ENCODE results near the gene MEN1.

MEN1 gene

DNA sequence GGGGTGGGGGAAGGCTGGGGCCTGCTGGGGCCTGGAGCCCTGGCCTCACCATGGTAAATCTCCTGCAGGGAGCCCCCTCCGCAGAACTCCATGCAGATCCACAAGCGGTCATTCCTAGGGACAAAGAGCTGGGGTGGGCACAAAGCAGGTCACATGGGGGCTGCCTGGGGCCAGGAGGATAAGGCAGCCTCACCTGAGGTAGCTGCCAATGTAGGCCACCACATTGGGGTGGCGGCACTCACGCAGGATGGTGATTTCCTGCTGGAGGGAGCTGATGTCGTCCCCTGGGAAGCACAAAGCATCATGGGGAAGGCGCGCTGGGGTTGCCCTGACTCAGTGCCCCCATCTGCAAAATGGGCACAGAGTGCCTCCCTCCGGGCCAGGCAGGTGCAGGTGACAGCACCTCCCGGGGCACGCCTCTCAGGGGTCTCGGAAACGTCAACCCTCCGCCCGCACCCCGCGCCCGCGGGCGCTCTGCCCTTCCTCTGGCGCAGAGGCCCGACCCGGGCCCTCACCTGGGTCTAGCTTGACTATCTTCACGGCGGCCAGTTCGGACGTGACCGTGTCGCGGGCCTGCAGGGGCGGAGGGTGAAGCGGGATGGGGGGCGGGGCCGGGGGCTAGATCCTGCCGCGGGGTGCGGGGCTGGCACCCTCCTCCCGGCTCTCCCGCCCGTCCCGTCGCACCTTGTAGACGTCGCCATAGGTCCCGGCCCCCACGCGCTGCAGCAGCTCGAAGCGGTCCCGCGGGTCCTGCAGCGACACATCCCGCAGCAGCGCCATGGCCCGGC lies 7.8 kb downstream of the MEN1 start (continued):
- TF ChIP-seq SCRT1 (tag by site-specific recombination; IDR thresholded peaks at IDR 0.05; ENCODE audit: borderline replicate concordance) (no peak), ZNF639 (tag by site-specific recombination; IDR thresholded peaks at IDR 0.05) (no peak), ZSCAN30 (tag by site-specific recombination; IDR thresholded peaks at IDR 0.05) (0 out of 2 replicates have a peak, but pooled peaks have one; percentile 18), BCL11B (tag by site-specific recombination; IDR thresholded peaks at IDR 0.05; ENCODE audit: low read depth) (no peak), ZNF670 (tag by site-specific recombination; IDR thresholded peaks at IDR 0.05; ENCODE audit: low read depth) (no peak), ZNF621 (tag by site-specific recombination; IDR thresholded peaks at IDR 0.05) (no peak), ZSCAN18 (tag by site-specific recombination; IDR thresholded peaks at IDR 0.05) (no peak), ZNF335 (tag by site-specific recombination; conservative IDR thresholded peaks at IDR 0.05) (no peak), ZNF585B (tag by site-specific recombination; IDR thresholded peaks at IDR 0.05) (no peak), GLIS1 (tag by site-specific recombination; IDR thresholded peaks at IDR 0.05) (no peak), PRDM6 (tag by site-specific recombination; IDR thresholded peaks at IDR 0.05) (no peak), ZBTB20 (tag by site-specific recombination; IDR thresholded peaks at IDR 0.05) (no peak)
- TF ChIP-seq, protein P1, sequence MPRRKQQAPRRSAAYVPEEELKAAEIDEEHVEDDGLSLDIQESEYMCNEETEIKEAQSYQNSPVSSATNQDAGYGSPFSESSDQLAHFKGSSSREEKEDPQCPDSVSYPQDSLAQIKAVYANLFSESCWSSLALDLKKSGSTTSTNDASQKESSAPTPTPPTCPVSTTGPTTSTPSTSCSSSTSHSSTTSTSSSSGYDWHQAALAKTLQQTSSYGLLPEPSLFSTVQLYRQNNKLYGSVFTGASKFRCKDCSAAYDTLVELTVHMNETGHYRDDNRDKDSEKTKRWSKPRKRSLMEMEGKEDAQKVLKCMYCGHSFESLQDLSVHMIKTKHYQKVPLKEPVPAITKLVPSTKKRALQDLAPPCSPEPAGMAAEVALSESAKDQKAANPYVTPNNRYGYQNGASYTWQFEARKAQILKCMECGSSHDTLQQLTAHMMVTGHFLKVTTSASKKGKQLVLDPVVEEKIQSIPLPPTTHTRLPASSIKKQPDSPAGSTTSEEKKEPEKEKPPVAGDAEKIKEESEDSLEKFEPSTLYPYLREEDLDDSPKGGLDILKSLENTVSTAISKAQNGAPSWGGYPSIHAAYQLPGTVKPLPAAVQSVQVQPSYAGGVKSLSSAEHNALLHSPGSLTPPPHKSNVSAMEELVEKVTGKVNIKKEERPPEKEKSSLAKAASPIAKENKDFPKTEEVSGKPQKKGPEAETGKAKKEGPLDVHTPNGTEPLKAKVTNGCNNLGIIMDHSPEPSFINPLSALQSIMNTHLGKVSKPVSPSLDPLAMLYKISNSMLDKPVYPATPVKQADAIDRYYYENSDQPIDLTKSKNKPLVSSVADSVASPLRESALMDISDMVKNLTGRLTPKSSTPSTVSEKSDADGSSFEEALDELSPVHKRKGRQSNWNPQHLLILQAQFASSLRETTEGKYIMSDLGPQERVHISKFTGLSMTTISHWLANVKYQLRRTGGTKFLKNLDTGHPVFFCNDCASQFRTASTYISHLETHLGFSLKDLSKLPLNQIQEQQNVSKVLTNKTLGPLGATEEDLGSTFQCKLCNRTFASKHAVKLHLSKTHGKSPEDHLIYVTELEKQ (tag by site-specific recombination; IDR thresholded peaks at IDR 0.05; ENCODE audit: borderline replicate concordance), result no peak
- TF ChIP-seq, protein P2, sequence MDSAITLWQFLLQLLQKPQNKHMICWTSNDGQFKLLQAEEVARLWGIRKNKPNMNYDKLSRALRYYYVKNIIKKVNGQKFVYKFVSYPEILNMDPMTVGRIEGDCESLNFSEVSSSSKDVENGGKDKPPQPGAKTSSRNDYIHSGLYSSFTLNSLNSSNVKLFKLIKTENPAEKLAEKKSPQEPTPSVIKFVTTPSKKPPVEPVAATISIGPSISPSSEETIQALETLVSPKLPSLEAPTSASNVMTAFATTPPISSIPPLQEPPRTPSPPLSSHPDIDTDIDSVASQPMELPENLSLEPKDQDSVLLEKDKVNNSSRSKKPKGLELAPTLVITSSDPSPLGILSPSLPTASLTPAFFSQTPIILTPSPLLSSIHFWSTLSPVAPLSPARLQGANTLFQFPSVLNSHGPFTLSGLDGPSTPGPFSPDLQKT (IDR thresholded peaks at IDR 0.05; ENCODE audit: borderline replicate concordance, low read depth, low read length), result no peak
- TF ChIP-seq, protein P3, sequence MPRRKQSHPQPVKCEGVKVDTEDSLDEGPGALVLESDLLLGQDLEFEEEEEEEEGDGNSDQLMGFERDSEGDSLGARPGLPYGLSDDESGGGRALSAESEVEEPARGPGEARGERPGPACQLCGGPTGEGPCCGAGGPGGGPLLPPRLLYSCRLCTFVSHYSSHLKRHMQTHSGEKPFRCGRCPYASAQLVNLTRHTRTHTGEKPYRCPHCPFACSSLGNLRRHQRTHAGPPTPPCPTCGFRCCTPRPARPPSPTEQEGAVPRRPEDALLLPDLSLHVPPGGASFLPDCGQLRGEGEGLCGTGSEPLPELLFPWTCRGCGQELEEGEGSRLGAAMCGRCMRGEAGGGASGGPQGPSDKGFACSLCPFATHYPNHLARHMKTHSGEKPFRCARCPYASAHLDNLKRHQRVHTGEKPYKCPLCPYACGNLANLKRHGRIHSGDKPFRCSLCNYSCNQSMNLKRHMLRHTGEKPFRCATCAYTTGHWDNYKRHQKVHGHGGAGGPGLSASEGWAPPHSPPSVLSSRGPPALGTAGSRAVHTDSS (tag by site-specific recombination; IDR thresholded peaks at IDR 0.05), result no peak

Data from HEK293 (cell line).